Ecto neural progenitor cell (in vitro differentiated cells): ENCODE data around the gene PROSER2.
"Not testable (repeated sequence)": the region's sequence is repeated elsewhere in the genome, so short reads cannot be mapped to it uniquely, and the experiment has no call there.

Source experiments
- DNase-seq: peaks from one replicate; pipeline ENCODE4 v3.0.0-alpha.2; 2018; ENCODE audit warnings: low spot score

PROSER2 gene

DNA sequence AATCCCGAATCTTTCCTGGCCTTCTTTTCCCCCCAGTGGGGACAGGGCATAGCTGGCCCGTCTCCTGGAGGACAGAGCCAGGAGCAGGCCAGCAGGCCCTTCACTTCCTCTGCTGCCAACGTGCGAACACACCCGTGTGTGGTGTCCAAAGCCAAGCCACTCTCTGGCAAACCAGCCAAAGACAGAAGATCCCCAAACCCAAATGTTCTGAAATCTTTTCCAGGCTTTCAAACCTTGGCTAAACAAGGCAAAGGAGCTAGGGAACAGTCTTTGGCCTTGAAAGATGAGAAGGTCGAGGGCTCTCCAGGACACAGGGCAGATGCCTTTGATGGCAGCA is 63.0 kb downstream of the PROSER2 start:
- DNase-seq = no peak

- DNase-seq = no peak
Observed at GRCh38 chr10:11886851-11887250, 63.7 kb downstream of the PROSER2 start.

DNA sequence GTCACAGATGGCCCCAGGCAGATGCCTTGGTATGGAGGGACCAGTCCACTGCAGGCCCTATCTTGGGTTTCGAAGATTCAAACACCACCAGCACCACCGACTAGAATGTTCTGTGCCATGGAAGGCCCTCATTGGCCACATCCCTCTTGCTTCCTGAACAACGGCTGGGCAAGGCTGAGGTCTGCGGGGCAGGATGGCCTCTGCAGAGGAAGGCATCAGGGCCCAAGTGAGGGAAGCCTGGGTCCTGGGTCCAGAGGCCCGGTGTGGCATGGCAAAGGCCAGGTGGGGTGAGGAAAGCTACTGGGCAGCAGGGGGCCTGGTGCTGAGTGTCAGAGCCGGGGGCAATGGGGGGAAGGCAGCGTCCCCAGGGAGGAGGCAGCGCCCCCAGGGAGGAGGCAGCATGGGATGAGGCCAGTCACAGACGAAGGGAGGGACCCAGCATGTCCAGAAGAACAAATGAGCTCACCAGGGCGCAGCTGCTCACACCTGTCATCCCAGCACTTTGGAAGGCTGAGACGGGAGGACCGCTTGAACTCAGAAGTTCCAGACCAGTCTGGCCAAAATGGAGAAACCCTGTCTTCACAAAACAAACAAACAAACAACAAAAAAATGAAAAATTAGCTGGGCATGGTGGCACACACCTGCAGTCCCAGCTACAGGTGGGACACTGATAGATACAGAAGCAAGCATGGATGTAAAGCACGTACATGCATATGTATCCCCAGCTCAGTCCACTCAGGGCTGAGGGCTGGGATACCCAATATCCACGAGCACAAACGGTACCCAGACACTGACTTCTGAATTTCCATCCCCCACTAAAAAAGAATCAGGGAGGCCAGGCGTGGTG is 64.4 kb downstream of the PROSER2 start:
- DNase-seq = no peak

GRCh38 chr10:11889263-11889662 is 66.1 kb downstream of the PROSER2 start:
- not testable (repeated sequence) for DNase-seq

DNA sequence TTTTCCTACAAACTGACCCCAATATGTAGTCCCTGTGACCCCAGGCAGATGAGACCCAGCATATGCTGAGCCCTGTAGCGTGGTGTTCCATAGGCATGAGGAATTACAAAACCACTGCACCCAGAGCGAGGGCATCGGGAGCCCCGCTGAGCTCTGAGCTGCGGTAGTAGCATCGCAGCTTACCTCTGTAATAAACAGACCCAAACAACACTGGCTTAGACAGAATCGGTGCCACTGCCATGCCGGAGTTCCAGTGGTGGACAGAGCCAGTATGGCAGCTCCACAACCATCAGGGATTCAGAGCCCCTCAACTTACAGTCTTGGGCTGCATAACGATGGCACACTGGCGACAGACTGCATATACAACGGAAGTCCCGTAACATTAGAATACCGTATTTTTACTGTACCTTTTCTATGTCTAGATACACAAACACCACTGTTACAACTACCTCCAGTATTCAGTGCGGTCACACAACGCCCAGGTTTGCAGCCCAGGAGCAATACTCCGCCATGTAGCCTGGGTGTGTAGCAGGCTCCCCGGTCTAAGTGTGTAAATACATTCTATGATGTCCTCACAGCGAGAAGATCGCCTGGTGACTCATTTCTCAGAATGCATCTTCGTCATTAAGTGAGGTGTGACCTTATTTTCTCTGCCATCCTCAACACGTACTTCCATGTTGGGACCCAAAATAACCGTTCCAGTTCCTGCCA is 68.8 kb downstream of the PROSER2 start:
- no peak for DNase-seq

GRCh38 chr10:11893749-11894278 is 70.7 kb downstream of the PROSER2 start:
- DNase-seq = no peak

- DNase-seq = no peak
Observed at GRCh38 chr10:11894381-11895107, 71.4 kb downstream of the PROSER2 start.

- no peak for DNase-seq
Observed at GRCh38 chr10:11895108-11895466, 71.9 kb downstream of the PROSER2 start.

GRCh38 chr10:11895598-11895997 is 72.4 kb downstream of the PROSER2 start:
- no peak for DNase-seq

GRCh38 chr10:11896549-11897200 is 73.5 kb downstream of the PROSER2 start:
- no peak for DNase-seq

- DNase-seq = no peak
Observed at GRCh38 chr10:11898033-11898371, 74.8 kb downstream of the PROSER2 start.

- DNase-seq = no peak
Observed at GRCh38 chr10:11898372-11899066, 75.4 kb downstream of the PROSER2 start.

DNA sequence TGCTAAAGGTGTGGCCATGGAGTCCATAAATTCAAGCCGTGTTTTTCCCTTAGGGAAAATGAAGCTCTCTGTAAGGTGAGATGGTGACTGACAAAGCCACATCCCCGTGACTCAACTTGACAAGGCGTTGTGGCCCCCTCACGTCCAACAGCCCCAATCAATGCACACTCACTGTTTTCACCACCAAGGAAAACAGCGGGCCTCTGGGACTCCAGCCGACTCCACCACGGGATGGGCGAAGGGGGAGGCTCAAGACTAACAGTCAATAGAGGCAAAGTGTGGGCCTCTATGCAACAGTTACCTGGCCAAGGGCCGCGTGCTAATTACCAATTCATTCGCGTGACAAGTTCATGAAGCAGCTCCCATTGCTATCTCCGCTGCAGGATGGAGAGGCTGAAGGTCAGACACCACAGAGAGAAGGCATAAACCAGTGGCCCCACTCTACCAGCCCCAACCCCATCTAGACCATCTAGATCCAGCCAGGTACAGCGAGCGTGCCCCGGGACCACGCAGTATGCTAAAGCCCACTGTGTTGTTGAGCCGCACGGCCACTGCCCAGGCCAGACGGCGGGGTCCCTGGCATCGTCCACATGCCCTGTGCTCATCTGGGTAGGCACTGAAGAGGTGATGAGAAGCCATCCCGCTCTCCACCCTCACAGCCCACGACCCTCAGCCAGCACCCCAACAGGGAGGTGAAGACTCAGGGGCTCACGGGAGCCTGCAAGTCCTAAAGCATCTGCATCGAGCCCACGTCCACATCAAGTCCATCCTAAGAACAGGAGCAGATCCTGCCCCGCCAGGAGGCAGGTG is 76.1 kb downstream of the PROSER2 start:
- DNase-seq = no peak

DNA sequence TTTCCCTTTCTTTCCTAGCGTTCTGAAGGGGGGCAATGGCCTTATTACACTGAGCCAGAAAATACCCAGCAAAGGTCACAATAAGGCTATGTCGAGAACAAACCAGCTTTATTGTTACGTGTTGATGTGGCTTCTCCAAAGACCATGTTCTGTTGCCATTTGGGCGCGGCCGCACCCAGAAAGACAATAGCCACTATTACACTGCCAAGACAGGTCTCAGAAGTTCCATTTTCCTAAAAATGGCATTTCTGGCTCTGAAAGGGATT is 77.8 kb downstream of the PROSER2 start:
- no peak for DNase-seq

- DNase-seq = no peak
Observed at GRCh38 chr10:11901454-11901832, 78.3 kb downstream of the PROSER2 start.

DNA sequence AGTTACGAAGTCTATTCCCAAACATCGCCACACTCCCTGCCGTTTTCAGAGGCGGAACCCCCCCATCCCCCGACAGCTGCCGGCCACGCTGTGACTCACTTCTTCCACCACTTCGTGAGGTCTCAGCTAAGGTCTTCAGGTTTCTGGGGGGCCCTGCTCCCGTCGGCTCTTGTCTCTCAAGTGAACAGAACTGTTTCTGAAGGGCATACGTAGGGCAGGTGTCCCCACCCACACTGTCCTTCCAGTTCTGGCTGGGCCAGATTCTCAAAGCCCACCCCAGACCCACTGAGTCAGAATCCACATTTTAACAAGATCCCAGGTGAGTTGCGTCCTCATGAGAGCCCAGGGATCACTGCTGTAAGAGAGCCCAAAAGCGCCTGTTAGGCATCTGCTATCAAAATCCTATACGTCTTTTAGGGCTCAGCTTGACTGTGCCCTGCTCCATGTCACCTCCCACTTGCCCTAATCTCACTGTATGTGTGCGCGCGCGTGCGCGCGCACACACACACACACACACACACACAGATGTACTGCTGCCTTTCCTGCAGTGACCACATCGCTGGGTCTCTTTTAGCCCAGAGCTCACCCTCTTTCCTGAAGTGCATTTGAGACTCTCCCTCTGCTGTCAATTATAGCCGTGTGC is 78.8 kb downstream of the PROSER2 start:
- DNase-seq = no peak

- DNase-seq = no peak
Observed at GRCh38 chr10:11902646-11903045, 79.5 kb downstream of the PROSER2 start.

DNA sequence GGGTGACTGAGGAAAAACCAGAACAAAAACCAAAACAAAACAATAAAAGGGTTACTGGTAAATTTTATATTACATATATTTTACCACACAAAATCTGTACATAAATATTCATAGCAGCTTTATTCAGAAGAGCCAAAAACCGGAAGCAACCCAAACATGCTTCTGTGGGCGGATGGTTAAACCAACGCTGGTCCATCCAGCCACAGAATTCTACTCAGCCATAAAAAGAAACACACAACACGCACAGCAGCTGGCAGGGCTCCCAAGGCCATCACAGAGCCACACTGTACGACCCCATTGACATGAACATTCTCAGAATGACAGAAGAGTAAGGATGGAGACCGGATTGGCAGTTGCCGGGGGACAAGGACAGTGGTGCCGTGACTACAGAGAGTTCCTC is 83.6 kb downstream of the PROSER2 start:
- DNase-seq = no peak

DNA sequence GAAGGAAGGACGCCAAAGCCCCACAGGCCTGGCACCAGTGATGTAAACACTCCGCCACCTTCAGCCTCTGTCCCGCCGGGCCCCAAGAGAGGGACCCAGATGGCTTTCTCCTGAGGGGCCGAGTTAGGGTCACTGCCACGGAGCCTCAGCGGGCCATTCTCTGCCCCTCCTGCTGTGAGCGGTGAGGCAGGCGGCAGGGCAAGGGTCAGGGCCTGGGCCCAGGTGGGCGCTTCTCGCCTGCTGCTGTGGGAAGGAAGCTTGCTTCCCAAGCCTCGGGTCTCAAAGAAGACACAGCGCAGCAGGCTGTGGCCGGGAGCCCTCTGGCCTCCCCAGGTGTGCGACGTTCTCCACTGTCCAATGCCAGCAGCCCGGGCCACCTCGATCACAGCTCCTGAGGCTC is 84.8 kb downstream of the PROSER2 start:
- no peak for DNase-seq

DNA sequence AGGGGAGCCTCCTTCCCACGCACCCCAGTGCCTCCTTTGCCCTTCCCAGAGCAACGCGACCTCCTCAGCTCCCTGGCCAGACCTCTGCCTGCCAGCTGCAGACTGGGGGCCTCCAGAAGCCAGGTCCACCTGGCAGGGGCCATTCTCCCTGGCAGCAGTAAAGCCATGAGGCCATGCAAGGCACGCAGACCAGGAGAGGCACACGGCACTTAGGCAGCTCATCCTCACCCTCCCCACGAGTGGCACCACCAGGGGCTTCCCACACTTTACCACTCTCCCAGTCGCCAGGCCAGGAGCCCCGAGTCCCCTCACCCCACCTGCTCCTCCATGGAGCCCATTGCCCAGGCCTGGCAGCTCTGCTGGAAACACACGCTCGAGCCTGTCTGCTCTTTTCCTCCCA is 85.4 kb downstream of the PROSER2 start:
- peak; percentile 45 for DNase-seq

DNA sequence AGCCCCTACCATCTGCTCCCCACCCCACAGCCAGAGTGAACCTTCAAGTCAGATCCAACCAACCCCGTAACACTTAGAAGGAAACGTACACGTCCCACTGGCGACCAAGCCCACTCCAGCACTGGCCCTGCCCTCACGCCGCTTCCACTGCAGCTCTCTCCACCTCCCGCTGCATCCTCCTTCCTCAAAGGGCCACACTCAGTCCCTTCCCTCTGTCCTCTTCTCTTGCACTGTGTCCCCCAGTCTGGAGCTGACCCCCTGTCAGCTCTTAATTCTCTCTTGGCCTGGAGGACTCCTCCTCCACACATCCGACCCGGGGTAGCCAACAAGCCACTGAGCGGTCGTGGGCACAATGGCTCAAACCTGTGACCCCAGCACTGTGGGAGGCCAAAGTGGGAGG is 85.8 kb downstream of the PROSER2 start:
- DNase-seq = peak; percentile 24
